ENCODE measurements around the gene BMP8B.

GRCh38 chr1:39776886-39777285 lies 11.8 kb downstream of the BMP8B start:
- TF ChIP-seq FOSL2 (IDR thresholded peaks at IDR 0.05) = no peak
- no peak for TF ChIP-seq FOSL2 (CRISPR knock-in tag; IDR thresholded peaks at IDR 0.05)
- TF ChIP-seq FOXS1 (CRISPR knock-in tag; IDR thresholded peaks at IDR 0.05) = no peak
- TF ChIP-seq CTCF (IDR thresholded peaks at IDR 0.05) = no peak
